ENCODE results near the gene TTYH1.

DNA sequence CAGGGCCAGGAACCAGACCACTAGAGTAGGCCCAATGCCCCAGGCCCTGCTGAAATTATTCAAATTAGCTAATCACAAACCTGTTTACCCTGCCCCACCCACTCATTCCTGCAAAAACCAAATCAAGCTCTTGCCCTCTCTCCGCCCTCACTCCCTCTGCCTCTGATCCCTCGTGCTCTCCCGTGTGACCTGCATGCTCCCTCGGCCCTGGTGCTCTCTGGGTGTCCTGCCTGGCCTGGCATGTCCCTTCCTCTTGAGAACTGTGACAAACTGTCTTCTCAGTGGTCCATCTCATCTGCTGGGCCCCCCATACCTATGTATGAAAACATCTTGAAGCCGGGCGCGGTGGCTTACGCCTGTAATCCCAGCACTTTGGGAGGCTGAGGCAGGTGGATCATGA, 12.2 kb upstream of the TTYH1 start:
- TF ChIP-seq EZH2 (IDR thresholded peaks at IDR 0.05): no peak
- TF ChIP-seq POLR2AphosphoS5 (IDR thresholded peaks at IDR 0.05; ENCODE audit: borderline replicate concordance, low read depth, low read length): no peak
